ENCODE measurements around the gene SNX20.
A peak's percentile ranks its signal among the peaks of the same experiment; 100 is the strongest.

- TF ChIP-seq CTCF (IDR thresholded peaks at IDR 0.05; ENCODE audit: low read depth, low read length) (no peak), MAX (IDR thresholded peaks at IDR 0.05; ENCODE audit: low read depth, low read length) (peak; percentile 43; the same call in 1 of the 2 replicates)
Observed at GRCh38 chr16:50696575-50697420, 15.7 kb upstream of the SNX20 start.

All from NB4 (cell line).